HCT116 (cell line): Measurements from ENCODE around the gene TNFAIP8L3. TPM values are rescaled to one million over a fixed set of nuclear protein-coding genes. Genes with fewer than 3 reads are reported as not detected.

Experiments
- ATAC-seq: fragments of 200-7000 bp; cut with Tn5 transposase; 2 replicates; pipeline ENCODE4 v1.9.1; 2020; ENCODE audit warnings: mild to moderate bottlenecking, moderate library complexity
- BruUV-seq: library from RNA; stranded (reverse); fragments of 400-500 nt; replicated peaks from 2 replicates; lab custom pipeline; 2021; lab: Mats Ljungman, UMichigan
- CTCF ChIA-PET: fragments of 300-600 bp; sonication (Branson Sonifier 250); formaldehyde crosslinking; loops from one replicate; lab custom pipeline; 2021; ENCODE audit warnings: antibody characterized with exemption; lab: Charles Lee
- POLR2A ChIA-PET: fragments of 300-600, 350-600 bp; sonication (Branson Sonifier 250); formaldehyde crosslinking; loops from one replicate; lab custom pipeline; 2021; ENCODE audit warnings: antibody characterized with exemption; lab: Charles Lee
- RAD21 ChIA-PET, 2 experiments: fragments of 300-600 bp; sonication (Branson Sonifier 250); formaldehyde crosslinking; loops; one replicate each; lab custom pipeline; 2023; ENCODE audit warnings: low total read pairs in 2 of 2; ENCODE audit not compliant: uncharacterized antibody in 2 of 2, unreplicated experiment in 2 of 2, low non-redundant PET in 1 of 2; lab: Charles Lee
- DNase-seq: peaks from one replicate; pipeline ENCODE4 v3.0.0-alpha.2; 2010; ENCODE audit warnings: low read depth, low spot score
- H2AFZ ChIP-seq: fragments of 200-600 bp; shearing (Covaris generic), sonication (generic); 2 replicates; pipeline ENCODE4 v1.6.1; 2017; ENCODE audit warnings: low read depth, mixed run types, mixed read lengths, antibody characterized with exemption, low read length; ENCODE audit not compliant: poor library complexity, severe bottlenecking
- H3K27ac ChIP-seq: 2 replicates; pipeline ENCODE4 v1.5.1; 2012; ENCODE audit warnings: low read depth, low read length
- H3K27me3 ChIP-seq: fragments of 200-600 bp; sonication (generic); 2 replicates; pipeline ENCODE4 v1.6.1; 2016; ENCODE audit warnings: mixed run types, low read length, mixed read lengths; ENCODE audit not compliant: insufficient read depth
- H3K36me3 ChIP-seq, 2 experiments: fragments of 200-500 bp in 1 of 2; fragments of 200-600 bp in 1 of 2; sonication (Bioruptor generic) in 1 of 2; sonication (generic) in 1 of 2; 2 replicates each; pipeline versions ENCODE4 v1.5.1 to v1.6.1; 2014 to 2016; ENCODE audit warnings: low read length in 2 of 2, inconsistent platforms in 1 of 2, mixed read lengths in 1 of 2, mixed run types in 1 of 2; ENCODE audit not compliant: insufficient read depth in 2 of 2, control insufficient read depth in 1 of 2
- H3K4me1 ChIP-seq, 2 experiments: fragments of 200-600 bp in 1 of 2; sonication (generic) in 1 of 2; 2 replicates each; pipeline versions ENCODE4 v1.5.1 to v1.6.1; 2012 to 2017; ENCODE audit warnings: low read length in 2 of 2, inconsistent platforms in 1 of 2, mild to moderate bottlenecking in 1 of 2, mixed read lengths in 1 of 2, mixed run types in 1 of 2, moderate library complexity in 1 of 2; ENCODE audit not compliant: insufficient read depth in 2 of 2, control insufficient read depth in 1 of 2
- H3K4me2 ChIP-seq: fragments of 200-600 bp; sonication (generic); 2 replicates; pipeline ENCODE4 v1.6.1; 2017; ENCODE audit warnings: mixed run types, low read length, mixed read lengths
- H3K4me3 ChIP-seq, 2 experiments: fragments of 200-600 bp in 1 of 2; sonication (generic) in 1 of 2; replicated peaks in 1 of 2; 2 replicates each; pipeline ENCODE4 v1.5.1; 2011 to 2016; ENCODE audit warnings: low read length in 2 of 2, control low read depth in 1 of 2, low read depth in 1 of 2, mild to moderate bottlenecking in 1 of 2, mixed read lengths in 1 of 2, mixed run types in 1 of 2
- H3K79me2 ChIP-seq: fragments of 200-600 bp; sonication (generic); 2 replicates; pipeline ENCODE4 v1.6.1; 2017; ENCODE audit warnings: mild to moderate bottlenecking, mixed run types, low read length, moderate library complexity, mixed read lengths; ENCODE audit not compliant: insufficient read depth
- H3K9ac ChIP-seq: fragments of 200-600 bp; sonication (generic); 2 replicates; pipeline ENCODE4 v1.6.1; 2016; ENCODE audit warnings: low read length, mixed read lengths
- H3K9me2 ChIP-seq: fragments of 200-600 bp; sonication (generic), shearing (Covaris generic); 2 replicates; pipeline ENCODE4 v1.6.1; 2017; ENCODE audit warnings: mixed run types, mild to moderate bottlenecking, moderate library complexity; ENCODE audit not compliant: insufficient read depth
- H3K9me3 ChIP-seq, 2 experiments: fragments of 200-500 bp in 1 of 2; fragments of 200-600 bp in 1 of 2; sonication (Bioruptor generic) in 1 of 2; sonication (generic) in 1 of 2; 2 replicates each; pipeline ENCODE4 v1.6.1; 2014 to 2017; ENCODE audit warnings: low read length in 2 of 2, mixed read lengths in 2 of 2, inconsistent platforms in 1 of 2, low read depth in 1 of 2, mild to moderate bottlenecking in 1 of 2, mixed run types in 1 of 2, moderate library complexity in 1 of 2; ENCODE audit not compliant: control insufficient read depth in 1 of 2, insufficient read depth in 1 of 2
- H4K20me1 ChIP-seq: fragments of 200-600 bp; sonication (generic), shearing (Covaris generic); 2 replicates; pipeline ENCODE4 v1.6.1; 2017; ENCODE audit warnings: mixed run types, mild to moderate bottlenecking, moderate library complexity; ENCODE audit not compliant: insufficient read depth
- ATF3 ChIP-seq: IDR thresholded peaks from 2 replicates; pipeline ENCODE4 v1.6.1; 2012
- JUND ChIP-seq: IDR thresholded peaks from 2 replicates; pipeline ENCODE4 v1.6.1; 2012
- POLR2A ChIP-seq: IDR thresholded peaks from 2 replicates; pipeline ENCODE4 v1.7.0; 2011; ENCODE audit warnings: borderline replicate concordance; ENCODE audit not compliant: insufficient read depth, insufficient read length; ENCODE audit errors: extremely low read depth
- REST ChIP-seq: IDR thresholded peaks from 2 replicates; pipeline ENCODE4 v1.6.1; 2012; ENCODE audit warnings: low read depth
- SIN3A ChIP-seq: IDR thresholded peaks from 2 replicates; pipeline ENCODE4 v1.6.1; 2012; ENCODE audit warnings: low read depth
- ZBTB33 ChIP-seq: IDR thresholded peaks from 2 replicates; pipeline ENCODE4 v1.6.1; 2011; ENCODE audit warnings: mild to moderate bottlenecking, low read length, moderate library complexity; ENCODE audit not compliant: insufficient replicate concordance; ENCODE audit errors: extremely low read depth
- intact Hi-C: fragments of 100-400 bp; cut with micrococcal nuclease; formaldehyde crosslinking; loops from 2 replicates; pipeline ENCODE4 v1.10.0; 2022
- total RNA-seq: library from RNA; stranded (reverse); gene quantifications from one replicate; pipeline ENCODE4 v1.2.1, GENCODE V29; 2021; ENCODE audit not compliant: unreplicated experiment

Gene TNFAIP8L3
- total RNA-seq, 1 experiment from 2014 or later = 0.47 TPM

GRCh38 chr15:51075364-51075763 lies 19.3 kb downstream of the TNFAIP8L3 start:
- DNase-seq = no peak
- no peaks in the 10 kb centered on the region for H3K9me3 ChIP-seq
- no peak overlapping the region for H2AFZ ChIP-seq
- no peaks in the 10 kb centered on the region for H3K9me2 ChIP-seq
- no peak overlapping the region for H3K4me2 ChIP-seq
- TF ChIP-seq ATF3 (no peak), REST (no peak), POLR2A (no peak), SIN3A (no peak), ZBTB33 (no peak), JUND (no peak)
- CTCF ChIA-PET = no interaction called here
- RAD21 ChIA-PET = no interaction called here
- H3K79me2 ChIP-seq = no peaks in the 10 kb centered on the region
- H3K27ac ChIP-seq = no peak overlapping the region
- no peak overlapping the region for H3K9ac ChIP-seq
- no peak for ATAC-seq
- intact Hi-C loops = no loop called here
- H3K36me3 ChIP-seq = no peaks in the 10 kb centered on the region
- no peaks in the 10 kb centered on the region for H3K27me3 ChIP-seq
- no TSS peak for BruUV-seq
- POLR2A ChIA-PET = no interaction called here
- no peaks in the 10 kb centered on the region for H4K20me1 ChIP-seq
- H3K4me3 ChIP-seq = no peak overlapping the region
- peaks cover 3 to 6% of the 10 kb centered on the region in 2 experiments; a peak in 2 of 4 replicates for H3K4me1 ChIP-seq
